ENCODE measurements around the gene GGCT.
"Not testable (repeated sequence)": the region's sequence is repeated elsewhere in the genome, so short reads cannot be mapped to it uniquely, and the experiment has no call there.

The GGCT gene

GRCh38 chr7:30504301-30505173, at the start of gene GGCT:
TSS of gene GGCT (minus strand) at chr7:30504829. CDS start at chr7:30504709, 120 bp downstream.
- DNase-seq (ENCODE audit: insufficient read length, low spot score) (peak; percentile 97), FAIRE-seq (peak; percentile 91)
- peak; percentile 85 for TF ChIP-seq POLR2A (IDR thresholded peaks at IDR 0.05; ENCODE audit: low read depth, low read length)

- DNase-seq (ENCODE audit: insufficient read length, low spot score) = no peak
- TF ChIP-seq POLR2A (IDR thresholded peaks at IDR 0.05; ENCODE audit: low read depth, low read length) = no peak
- no peak for FAIRE-seq
These were observed 48.9 kb upstream of the GGCT start for GRCh38 chr7:30553546-30553945.

GRCh38 chr7:30553141-30553540, 48.5 kb upstream of the GGCT start:
- TF ChIP-seq POLR2A (IDR thresholded peaks at IDR 0.05; ENCODE audit: low read depth, low read length) = no peak
- FAIRE-seq (no peak), DNase-seq (ENCODE audit: insufficient read length, low spot score) (no peak)

- FAIRE-seq = no peak
These were observed 47.7 kb upstream of the GGCT start for GRCh38 chr7:30552330-30552729.

GRCh38 chr7:30549931-30550493, 45.4 kb upstream of the GGCT start:
- DNase-seq (ENCODE audit: insufficient read length, low spot score) = no peak
- no peak for FAIRE-seq
- TF ChIP-seq POLR2A (IDR thresholded peaks at IDR 0.05; ENCODE audit: low read depth, low read length) = no peak

More at GRCh38 chr7:30552330-30552729, 47.7 kb upstream of the GGCT start:
- DNase-seq (ENCODE audit: insufficient read length, low spot score) = no peak
- no peak for TF ChIP-seq POLR2A (IDR thresholded peaks at IDR 0.05; ENCODE audit: low read depth, low read length)

- TF ChIP-seq POLR2A (IDR thresholded peaks at IDR 0.05; ENCODE audit: low read depth, low read length) = no peak
- peak; percentile 76 for DNase-seq (ENCODE audit: insufficient read length, low spot score)
- FAIRE-seq = peak; percentile 91
These were observed 44.2 kb upstream of the GGCT start for GRCh38 chr7:30548845-30549244.

- TF ChIP-seq POLR2A (IDR thresholded peaks at IDR 0.05; ENCODE audit: low read depth, low read length) = no peak
- FAIRE-seq = no peak
- DNase-seq (ENCODE audit: insufficient read length, low spot score) = no peak
These were observed 42.0 kb upstream of the GGCT start for GRCh38 chr7:30546596-30546995.

GRCh38 chr7:30545791-30546555, 41.3 kb upstream of the GGCT start:
- no peak for TF ChIP-seq POLR2A (IDR thresholded peaks at IDR 0.05; ENCODE audit: low read depth, low read length)
- FAIRE-seq = no peak
- DNase-seq (ENCODE audit: insufficient read length, low spot score) = no peak

GRCh38 chr7:30543813-30544525, 39.3 kb upstream of the GGCT start:
- TF ChIP-seq POLR2A (IDR thresholded peaks at IDR 0.05; ENCODE audit: low read depth, low read length) = no peak
- FAIRE-seq (no peak), DNase-seq (ENCODE audit: insufficient read length, low spot score) (no peak)

GRCh38 chr7:30543115-30543514, 38.5 kb upstream of the GGCT start:
- not testable (repeated sequence) for DNase-seq (ENCODE audit: insufficient read length, low spot score); FAIRE-seq

GRCh38 chr7:30533886-30534285, 29.3 kb upstream of the GGCT start:
- no peak for DNase-seq (ENCODE audit: insufficient read length, low spot score)
- no peak for FAIRE-seq
- TF ChIP-seq POLR2A (IDR thresholded peaks at IDR 0.05; ENCODE audit: low read depth, low read length) = no peak

GRCh38 chr7:30531286-30531685, 26.7 kb upstream of the GGCT start:
- FAIRE-seq = no peak
- DNase-seq (ENCODE audit: insufficient read length, low spot score) = no peak
- no peak for TF ChIP-seq POLR2A (IDR thresholded peaks at IDR 0.05; ENCODE audit: low read depth, low read length)

GRCh38 chr7:30530373-30530772, 25.7 kb upstream of the GGCT start:
- no peak for DNase-seq (ENCODE audit: insufficient read length, low spot score)
- FAIRE-seq = no peak
- no peak for TF ChIP-seq POLR2A (IDR thresholded peaks at IDR 0.05; ENCODE audit: low read depth, low read length)

- DNase-seq (ENCODE audit: insufficient read length, low spot score) (no peak), FAIRE-seq (no peak)
- no peak for TF ChIP-seq POLR2A (IDR thresholded peaks at IDR 0.05; ENCODE audit: low read depth, low read length)
These were observed 24.1 kb upstream of the GGCT start for GRCh38 chr7:30528779-30529178.

GRCh38 chr7:30527297-30527696, 22.7 kb upstream of the GGCT start:
- DNase-seq (ENCODE audit: insufficient read length, low spot score); FAIRE-seq: not testable (repeated sequence)

All from H54 (cell line).